PC-3 (cell line): ENCODE data around the gene PRKACA. TPM values are rescaled to one million over a fixed set of nuclear protein-coding genes. Genes with fewer than 3 reads are reported as not detected.
"Not testable (repeated sequence)": the region's sequence is repeated elsewhere in the genome, so short reads cannot be mapped to it uniquely, and the experiment has no call there.

Experiments used
- ATAC-seq: fragments of 200-7000 bp; cut with Tn5 transposase; 2 replicates; pipeline ENCODE4 v1.9.1; 2020; ENCODE audit warnings: mild to moderate bottlenecking, moderate library complexity
- BruUV-seq: library from RNA; stranded (reverse); fragments of 400-500 nt; replicated peaks from 2 replicates; lab custom pipeline; 2021; lab: Mats Ljungman, UMichigan
- CTCF ChIA-PET: fragments of 300-600 bp; sonication (Branson Sonifier 250); formaldehyde crosslinking; loops from one replicate; lab custom pipeline; 2022; ENCODE audit warnings: antibody characterized with exemption; lab: Charles Lee
- POLR2A ChIA-PET: fragments of 300-600 bp; sonication (Branson Sonifier 250); formaldehyde crosslinking; loops from one replicate; lab custom pipeline; 2022; ENCODE audit warnings: antibody characterized with exemption; ENCODE audit not compliant: unreplicated experiment; lab: Charles Lee
- DNase-seq: peaks from one replicate; pipeline ENCODE4 v3.0.0-alpha.2; 2015
- H2AFZ ChIP-seq: fragments of 300-600 bp; sonication (generic); 2 replicates; pipeline ENCODE4 v1.6.0; 2016; ENCODE audit warnings: antibody characterized with exemption, low read length
- H3F3A ChIP-seq: fragments of 300-600 bp; sonication (generic); one replicate; pipeline ENCODE4 v1.6.0; 2017; ENCODE audit warnings: antibody characterized with exemption, low read length, control low read depth, mild to moderate bottlenecking; ENCODE audit not compliant: unreplicated experiment
- H3K27ac ChIP-seq: fragments of 300-600 bp; sonication (generic); 2 replicates; pipeline ENCODE4 v1.5.1; 2016; ENCODE audit warnings: mild to moderate bottlenecking, low read length
- H3K27me3 ChIP-seq: fragments of 300-600 bp; sonication (generic); 2 replicates; pipeline ENCODE4 v1.6.1; 2016; ENCODE audit warnings: low read length, mixed read lengths
- H3K36me3 ChIP-seq: fragments of 300-600 bp; sonication (generic); 2 replicates; pipeline ENCODE4 v1.6.1; 2016; ENCODE audit warnings: low read depth, mixed run types, low read length, mixed read lengths
- H3K4me1 ChIP-seq: fragments of 300-600 bp; sonication (generic); 2 replicates; pipeline ENCODE4 v1.5.1; 2016; ENCODE audit warnings: low read length; ENCODE audit not compliant: insufficient read depth
- H3K4me2 ChIP-seq: fragments of 300-600 bp; sonication (generic); 2 replicates; pipeline ENCODE4 v1.6.0; 2016; ENCODE audit warnings: low read length
- H3K4me3 ChIP-seq: fragments of 300-600 bp; sonication (generic); 2 replicates; pipeline ENCODE4 v1.5.1; 2016; ENCODE audit warnings: mild to moderate bottlenecking, low read length, mixed read lengths
- H3K79me2 ChIP-seq: fragments of 300-600 bp; sonication (generic); 2 replicates; pipeline ENCODE4 v1.6.1; 2017; ENCODE audit warnings: low read length, mixed read lengths
- H3K9ac ChIP-seq: fragments of 300-600 bp; sonication (generic); 2 replicates; pipeline ENCODE4 v1.6.0; 2016; ENCODE audit warnings: mild to moderate bottlenecking, low read length
- H3K9me2 ChIP-seq: fragments of 300-600 bp; sonication (generic); replicated peaks from 2 replicates; pipeline ENCODE4 v1.6.1; 2016; ENCODE audit warnings: mixed run types, low read length, mixed read lengths
- H3K9me3 ChIP-seq: fragments of 300-600 bp; sonication (generic); 2 replicates; pipeline ENCODE4 v1.6.1; 2016; ENCODE audit warnings: low read length, mixed read lengths
- H4K20me1 ChIP-seq: fragments of 300-600 bp; sonication (generic); 2 replicates; pipeline ENCODE4 v1.6.1; 2016; ENCODE audit warnings: low read length, mixed read lengths
- EZH2phosphoT487 ChIP-seq: fragments of 300-600 bp; sonication (generic); IDR thresholded peaks from 2 replicates; pipeline ENCODE4 v1.6.1; 2018; ENCODE audit warnings: mild to moderate bottlenecking, antibody characterized with exemption, low read length, borderline replicate concordance
- intact Hi-C: fragments of 100-400 bp; cut with micrococcal nuclease; formaldehyde crosslinking; loops from 2 replicates; pipeline ENCODE4 v1.9.0; 2023
- total RNA-seq: library from RNA; depleted of rRNA; stranded (reverse); fragments of >200 nt; gene quantifications from 2 replicates; pipeline ENCODE4 v1.2.3, GENCODE V29; 2014; rRNA removed
- TF ChIP-seq, protein P1 (sequence below): fragments of 300-600 bp; sonication (generic); conservative IDR thresholded peaks from 2 replicates; pipeline ENCODE4 v1.5.1; 2017; ENCODE audit warnings: antibody characterized with exemption, low read depth, mild to moderate bottlenecking, low read length

The PRKACA gene
- total RNA-seq, 1 experiment from 2014 or later = 50.2 TPM

DNA sequence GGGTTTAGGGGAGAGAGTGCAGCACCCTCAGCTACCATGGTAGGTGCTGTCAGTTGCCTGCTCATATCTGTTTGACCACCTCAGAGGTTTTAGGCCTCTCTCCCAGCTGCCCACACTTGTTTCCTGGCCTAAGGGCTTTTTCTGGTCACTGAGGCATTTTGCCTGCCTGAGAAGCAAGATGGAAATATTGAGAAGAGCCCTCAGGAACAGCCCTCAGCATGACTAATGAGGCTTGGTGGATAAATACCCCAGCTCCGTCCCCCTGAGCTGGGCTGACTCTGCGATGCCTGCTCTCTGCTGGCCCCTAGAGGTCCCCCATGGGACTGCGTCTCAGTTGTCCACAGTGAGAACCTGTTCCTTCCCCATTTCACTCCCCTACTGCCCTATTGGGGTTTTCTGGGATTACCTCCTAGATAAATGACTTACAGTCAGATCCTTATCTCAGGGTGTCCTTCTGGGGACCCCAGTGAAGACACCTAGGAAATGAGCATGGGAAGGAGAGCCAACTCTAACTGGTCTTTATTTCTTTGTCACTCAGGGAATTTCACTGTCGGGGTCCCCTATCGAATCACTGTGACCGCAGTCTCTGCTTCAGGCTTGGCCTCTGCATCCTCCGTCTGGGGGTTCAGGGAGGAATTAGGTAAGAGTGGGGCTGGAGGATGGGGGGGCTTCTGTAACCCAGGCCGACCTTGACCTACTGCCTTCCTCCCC lies 69.0 kb downstream of the PRKACA start:
- no peak for TF ChIP-seq EZH2phosphoT487
- TF ChIP-seq, protein P1, sequence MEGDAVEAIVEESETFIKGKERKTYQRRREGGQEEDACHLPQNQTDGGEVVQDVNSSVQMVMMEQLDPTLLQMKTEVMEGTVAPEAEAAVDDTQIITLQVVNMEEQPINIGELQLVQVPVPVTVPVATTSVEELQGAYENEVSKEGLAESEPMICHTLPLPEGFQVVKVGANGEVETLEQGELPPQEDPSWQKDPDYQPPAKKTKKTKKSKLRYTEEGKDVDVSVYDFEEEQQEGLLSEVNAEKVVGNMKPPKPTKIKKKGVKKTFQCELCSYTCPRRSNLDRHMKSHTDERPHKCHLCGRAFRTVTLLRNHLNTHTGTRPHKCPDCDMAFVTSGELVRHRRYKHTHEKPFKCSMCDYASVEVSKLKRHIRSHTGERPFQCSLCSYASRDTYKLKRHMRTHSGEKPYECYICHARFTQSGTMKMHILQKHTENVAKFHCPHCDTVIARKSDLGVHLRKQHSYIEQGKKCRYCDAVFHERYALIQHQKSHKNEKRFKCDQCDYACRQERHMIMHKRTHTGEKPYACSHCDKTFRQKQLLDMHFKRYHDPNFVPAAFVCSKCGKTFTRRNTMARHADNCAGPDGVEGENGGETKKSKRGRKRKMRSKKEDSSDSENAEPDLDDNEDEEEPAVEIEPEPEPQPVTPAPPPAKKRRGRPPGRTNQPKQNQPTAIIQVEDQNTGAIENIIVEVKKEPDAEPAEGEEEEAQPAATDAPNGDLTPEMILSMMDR = peak; percentile 97
- Histone ChIP-seq H3K36me3 (peaks cover 6% of the 10 kb centered on the region), H3K4me1 (no peaks in the 10 kb centered on the region), H3K4me2 (no peak overlapping the region), H3K9me2 (no peaks in the 10 kb centered on the region), H4K20me1 (no peaks in the 10 kb centered on the region), H2AFZ (no peak overlapping the region), H3K79me2 (no peaks in the 10 kb centered on the region), H3K4me3 (no peak overlapping the region), H3K9me3 (peaks cover 4% of the 10 kb centered on the region; the same call in 1 of the 2 replicates), H3K27me3 (no peaks in the 10 kb centered on the region), H3K9ac (no peak overlapping the region), H3F3A (no peaks in the 10 kb centered on the region), H3K27ac (no peak overlapping the region)
- peak; percentile 67 for ATAC-seq
- ChIA-PET POLR2A (no interaction called here), CTCF (interaction anchor here (0.9 kb wide), 1 partner anchor 26 kb away, joined by 3 read pairs; no protein-coding TSS in a partner anchor)
- peak; percentile 60 for DNase-seq
- intact Hi-C loops = no loop called here
- no TSS peak for BruUV-seq

DNA sequence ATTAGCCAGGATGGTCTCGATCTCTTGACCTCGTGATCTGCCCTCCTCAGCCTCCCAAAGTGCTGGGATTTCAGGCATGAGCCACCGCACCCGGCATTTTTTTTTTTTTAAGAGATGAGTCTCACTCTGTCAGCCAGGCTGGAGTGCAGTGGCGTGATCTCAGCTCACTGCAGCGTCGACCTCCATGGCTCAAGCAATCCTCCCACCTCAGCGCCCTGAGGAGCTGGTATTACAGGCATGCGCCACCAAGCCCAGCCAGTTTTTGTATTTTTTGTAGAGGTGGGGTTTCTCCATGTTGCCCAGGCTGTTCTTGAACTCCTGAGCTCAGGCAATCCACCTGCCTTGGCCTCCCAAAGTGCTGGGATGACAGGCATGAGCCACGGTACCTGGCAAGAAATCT lies 69.7 kb downstream of the PRKACA start:
- DNase-seq, H3K27me3 ChIP-seq, H3K4me2 ChIP-seq, H3K36me3 ChIP-seq, H3K9me3 ChIP-seq, POLR2A ChIA-PET, H2AFZ ChIP-seq, H3K27ac ChIP-seq, intact Hi-C loops, H4K20me1 ChIP-seq, H3K79me2 ChIP-seq, H3K9me2 ChIP-seq, H3K4me3 ChIP-seq, H3K4me1 ChIP-seq, H3F3A ChIP-seq, H3K9ac ChIP-seq, BruUV-seq, ATAC-seq: not testable (repeated sequence)
- CTCF ChIA-PET = interaction anchor here (0.9 kb wide), 1 partner anchor 25 kb away, joined by 3 read pairs; no protein-coding TSS in a partner anchor

DNA sequence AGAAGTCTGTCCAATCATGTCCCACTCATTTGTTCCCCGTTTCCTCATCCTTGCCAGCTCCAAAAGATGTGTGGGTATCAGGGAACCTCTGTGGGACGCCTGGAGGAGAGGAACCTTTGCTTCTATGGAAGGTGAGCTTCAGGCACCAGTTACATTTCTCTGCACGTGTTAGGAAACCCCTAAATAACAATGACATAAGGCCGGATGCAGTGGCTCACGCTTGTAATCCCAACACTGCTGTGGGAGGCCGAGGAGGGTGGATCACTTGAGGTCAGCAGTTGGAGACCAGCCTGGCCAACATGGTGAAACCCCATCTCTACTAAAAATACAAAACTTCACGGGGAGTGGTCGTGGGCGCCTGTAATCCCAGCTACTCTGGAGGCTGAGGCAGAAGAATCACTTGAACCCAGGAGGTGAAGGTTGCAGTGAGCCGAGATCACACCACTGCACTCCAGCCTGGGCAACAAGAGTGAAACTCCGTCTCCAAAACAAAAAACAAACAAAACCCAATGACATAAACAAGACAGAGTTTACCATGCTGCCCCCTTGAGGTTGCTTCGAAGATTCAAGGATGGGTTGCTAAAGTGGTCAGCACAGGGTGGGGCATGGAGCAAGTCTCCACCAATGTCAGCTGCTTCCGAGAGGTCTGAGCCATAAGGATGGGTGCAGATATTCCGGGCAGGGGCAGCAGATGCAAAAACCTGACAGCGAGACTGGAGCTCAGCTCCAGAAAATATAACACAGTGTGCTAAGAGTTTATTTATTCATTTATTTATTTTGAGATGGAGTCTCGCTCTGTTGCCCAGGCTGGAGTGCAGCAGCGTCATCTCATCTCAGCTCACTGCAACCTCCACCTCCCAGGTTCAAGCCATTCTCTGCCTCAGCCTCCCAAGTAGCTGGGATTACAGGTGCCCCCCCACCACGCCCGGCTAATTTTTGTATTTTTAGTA lies 74.6 kb downstream of the PRKACA start:
- BruUV-seq, H3K27ac ChIP-seq, H3K4me1 ChIP-seq, CTCF ChIA-PET, H3K36me3 ChIP-seq, H3K9me3 ChIP-seq, H3K4me2 ChIP-seq, H3K9me2 ChIP-seq, intact Hi-C loops, H4K20me1 ChIP-seq, H3K4me3 ChIP-seq, H3K27me3 ChIP-seq, H3K79me2 ChIP-seq, POLR2A ChIA-PET, H3F3A ChIP-seq, H3K9ac ChIP-seq: not testable (repeated sequence)
- TF ChIP-seq, protein P1 = peak; percentile 68
- ATAC-seq (peak; percentile 73), DNase-seq (peak; percentile 69)
- peak overlapping the region; percentile 46; the same call in 1 of the 2 replicates for H2AFZ ChIP-seq

Other genes with a start within 250 kb of the PRKACA start
- 1.7 TPM in 1 of 2 replicates, not detected in the other for gene NANOS3, start 240.6 kb downstream of the PRKACA start, total RNA-seq
- gene BRME1, start 211.6 kb downstream of the PRKACA start, total RNA-seq = 5.4 and 6.0 TPM in 2 replicates
- gene CC2D1A, start 211.6 kb downstream of the PRKACA start, total RNA-seq = 67.7 and 102 TPM in 2 replicates
- 0.92 TPM in 1 of 2 replicates, not detected in the other for gene PODNL1, start 179.3 kb downstream of the PRKACA start, total RNA-seq
- gene DCAF15, start 165.3 kb downstream of the PRKACA start, total RNA-seq = 50.8 and 85.2 TPM in 2 replicates
- 7.5 and 9.2 TPM in 2 replicates for gene RFX1, start 111.4 kb downstream of the PRKACA start, total RNA-seq
- not detected in 2 replicates for gene RLN3, start 89.6 kb downstream of the PRKACA start, total RNA-seq
- gene IL27RA, start 86.0 kb downstream of the PRKACA start, total RNA-seq = 14.2 and 14.7 TPM in 2 replicates
- gene PALM3, start 55.7 kb downstream of the PRKACA start, total RNA-seq = 2.3 and 4.8 TPM in 2 replicates
- gene MISP3, start 45.0 kb downstream of the PRKACA start, total RNA-seq = 6.1 and 7.8 TPM in 2 replicates
- gene C19orf67, start 32.0 kb downstream of the PRKACA start, total RNA-seq = not detected in 2 replicates
- gene SAMD1, start 27.0 kb downstream of the PRKACA start, total RNA-seq = 62.2 and 90.5 TPM in 2 replicates
- gene ASF1B, start 18.8 kb upstream of the PRKACA start, total RNA-seq = 71.2 and 84.7 TPM in 2 replicates
- gene ADGRL1, start 88.4 kb upstream of the PRKACA start, total RNA-seq = 37.2 and 39.3 TPM in 2 replicates